Stimulated activated memory B cell treated with anti-CD40 and anti-IgM and Interleukin-4, amounts not matched to agents 10 μg/mL and 1 μg/mL and 100 μg/mL, for 72 hours (primary cell): ENCODE data around the gene CCNF.
A peak's percentile ranks its signal among the peaks of the same experiment; 100 is the strongest.

Source experiments
- ATAC-seq: fragments of 150-1000 bp; cut with Tn5 transposase; 2 replicates; pipeline ENCODE4 v1.10.0; 2021
- H3K27ac Mint-ChIP-seq: one replicate; pipeline ENCODE4 v1.8.0; 2022; ENCODE audit warnings: mild to moderate bottlenecking, mixed read lengths
- H3K27me3 Mint-ChIP-seq: one replicate; pipeline ENCODE4 v1.8.0; 2022; ENCODE audit warnings: mixed read lengths
- H3K36me3 Mint-ChIP-seq: one replicate; pipeline ENCODE4 v1.8.0; 2022; ENCODE audit warnings: mixed read lengths
- H3K4me1 Mint-ChIP-seq: one replicate; pipeline ENCODE4 v1.8.0; 2022; ENCODE audit warnings: mixed read lengths
- H3K4me3 Mint-ChIP-seq: one replicate; pipeline ENCODE4 v1.8.0; 2022; ENCODE audit warnings: mild to moderate bottlenecking, moderate library complexity, mixed read lengths
- H3K9me3 Mint-ChIP-seq: one replicate; pipeline ENCODE4 v1.8.0; 2022; ENCODE audit warnings: mixed read lengths

The CCNF gene

DNA sequence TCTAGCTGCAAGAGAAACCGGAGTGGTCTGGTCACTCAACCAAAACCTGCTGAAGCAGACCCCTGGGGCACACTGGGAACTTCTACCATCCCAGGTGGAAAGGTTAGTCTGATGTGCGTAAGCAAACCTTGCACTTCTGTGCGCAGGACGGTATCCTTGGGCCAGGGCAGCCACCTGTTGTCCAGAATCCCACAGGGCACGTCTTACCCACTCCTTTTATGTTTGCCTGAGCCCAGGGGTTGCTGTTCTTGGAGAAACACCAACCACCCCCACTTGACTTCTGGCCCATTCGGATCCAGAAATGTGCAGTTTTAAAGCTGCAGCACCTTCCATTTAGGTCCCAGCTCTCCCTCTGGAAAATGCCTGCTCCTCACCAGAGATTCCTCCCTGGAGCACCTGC lies 64.4 kb downstream of the CCNF start:
- no peak overlapping the region for H3K27ac Mint-ChIP-seq
- no peak for ATAC-seq
- H3K27me3 Mint-ChIP-seq = no peaks in the 10 kb centered on the region
- H3K4me1 Mint-ChIP-seq = no peaks in the 10 kb centered on the region
- no peaks in the 10 kb centered on the region for H3K9me3 Mint-ChIP-seq
- peaks cover 10% of the 10 kb centered on the region for H3K36me3 Mint-ChIP-seq
- no peak overlapping the region for H3K4me3 Mint-ChIP-seq

GRCh38 chr16:2494616-2495015 lies 65.4 kb downstream of the CCNF start:
- Mint-ChIP-seq H3K27me3 (no peaks in the 10 kb centered on the region), H3K4me3 (no peak overlapping the region), H3K4me1 (no peaks in the 10 kb centered on the region), H3K9me3 (no peaks in the 10 kb centered on the region), H3K36me3 (peaks cover 10% of the 10 kb centered on the region), H3K27ac (no peak overlapping the region)
- ATAC-seq = no peak

DNA sequence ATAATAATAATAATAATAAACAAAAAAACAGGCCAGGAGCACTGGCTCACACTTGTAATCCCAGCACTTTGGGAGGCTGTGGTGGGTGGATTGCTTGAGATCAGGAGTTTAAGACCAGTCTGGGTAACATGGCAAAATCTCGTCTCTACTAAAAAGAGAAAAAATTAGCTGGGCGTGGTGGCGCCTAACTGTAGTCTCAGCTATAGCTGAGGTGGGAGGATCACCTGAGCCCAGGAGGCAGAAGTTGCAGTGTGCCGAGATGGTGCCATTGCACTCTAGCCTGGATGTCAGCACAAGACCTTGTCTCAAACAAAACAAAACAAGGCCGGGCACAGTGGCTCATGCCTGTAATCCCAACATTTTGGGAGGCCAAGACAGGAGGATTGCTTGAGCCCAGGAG lies 65.8 kb downstream of the CCNF start:
- no peak for ATAC-seq
- Mint-ChIP-seq H3K36me3 (peaks cover 10% of the 10 kb centered on the region), H3K27ac (no peak overlapping the region), H3K27me3 (no peaks in the 10 kb centered on the region), H3K4me3 (no peak overlapping the region), H3K9me3 (no peaks in the 10 kb centered on the region), H3K4me1 (no peaks in the 10 kb centered on the region)

GRCh38 chr16:2496223-2497115 lies 67.2 kb downstream of the CCNF start:
- no peak for ATAC-seq
- Mint-ChIP-seq H3K27me3 (no peaks in the 10 kb centered on the region), H3K36me3 (peaks cover 10% of the 10 kb centered on the region), H3K4me1 (no peaks in the 10 kb centered on the region), H3K27ac (no peak overlapping the region), H3K9me3 (no peaks in the 10 kb centered on the region), H3K4me3 (no peak overlapping the region)

- Mint-ChIP-seq H3K9me3 (no peaks in the 10 kb centered on the region), H3K27ac (no peak overlapping the region), H3K36me3 (peaks cover 10% of the 10 kb centered on the region), H3K4me1 (peaks cover 5% of the 10 kb centered on the region), H3K4me3 (no peak overlapping the region), H3K27me3 (no peaks in the 10 kb centered on the region)
- no peak for ATAC-seq
Observed at GRCh38 chr16:2497116-2497630, 67.9 kb downstream of the CCNF start.

GRCh38 chr16:2497695-2498484 lies 68.6 kb downstream of the CCNF start:
- Mint-ChIP-seq H3K4me3 (no peak overlapping the region), H3K27me3 (no peaks in the 10 kb centered on the region), H3K36me3 (peaks cover 10% of the 10 kb centered on the region), H3K9me3 (no peaks in the 10 kb centered on the region), H3K27ac (no peak overlapping the region), H3K4me1 (peaks cover 5% of the 10 kb centered on the region)
- no peak for ATAC-seq

DNA sequence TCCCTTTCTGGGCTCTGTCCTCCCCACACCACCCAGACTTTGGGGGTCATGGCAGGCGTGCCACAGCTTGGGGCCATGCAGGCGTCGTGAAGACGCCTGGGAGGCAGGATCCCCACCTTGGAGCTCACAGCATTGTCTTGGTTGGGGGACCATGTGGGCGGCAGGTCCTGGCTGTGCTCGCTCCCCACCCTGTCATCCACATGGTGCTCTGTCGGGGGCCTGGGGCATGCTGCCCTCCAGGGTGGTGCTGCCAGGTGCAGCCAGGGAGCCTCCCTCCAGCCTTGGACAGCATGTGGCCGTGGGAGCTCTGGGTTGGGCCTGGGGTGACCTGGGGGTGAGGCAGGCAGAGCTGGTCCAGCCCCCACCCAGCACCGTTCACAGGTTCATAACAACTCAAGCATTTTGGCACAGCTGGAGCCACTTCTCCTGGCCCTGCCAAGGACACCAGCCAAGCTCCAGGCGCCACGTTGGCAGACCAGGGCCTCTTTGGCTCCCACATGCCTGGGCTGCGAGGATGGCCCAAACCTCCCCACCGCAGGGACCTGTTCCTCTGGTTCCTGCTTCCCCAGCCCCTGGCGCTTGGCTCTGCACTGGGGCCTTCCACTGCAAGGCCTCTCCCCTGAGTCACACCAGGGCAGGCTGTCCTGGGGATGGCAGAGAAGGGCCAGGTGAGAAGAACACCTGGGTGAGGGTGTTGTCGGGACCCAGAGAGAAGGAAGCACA lies 69.4 kb downstream of the CCNF start:
- Mint-ChIP-seq H3K27ac (no peak overlapping the region), H3K4me3 (no peak overlapping the region), H3K4me1 (peaks cover 5% of the 10 kb centered on the region), H3K27me3 (no peaks in the 10 kb centered on the region), H3K36me3 (peaks cover 10% of the 10 kb centered on the region), H3K9me3 (no peaks in the 10 kb centered on the region)
- no peak for ATAC-seq

DNA sequence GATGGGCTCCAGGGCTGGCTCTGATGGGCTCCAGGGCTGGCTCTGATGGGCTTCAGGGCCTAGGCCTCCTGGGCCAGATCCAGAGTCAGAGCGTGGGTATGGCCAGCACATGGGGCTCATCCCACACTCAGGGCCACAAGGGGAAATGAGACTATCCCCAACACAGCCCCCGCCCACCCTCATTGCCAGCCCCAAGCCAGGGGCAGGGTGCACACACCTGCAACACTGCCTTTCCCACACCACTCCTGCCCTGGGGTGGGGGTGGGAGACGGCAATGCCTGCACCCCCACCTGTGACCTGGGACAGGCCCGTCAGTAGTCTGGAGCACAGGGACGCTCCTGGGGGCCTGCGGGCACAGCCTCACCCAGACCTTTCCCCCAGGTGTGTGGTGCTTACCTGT lies 70.2 kb downstream of the CCNF start:
- no peak for ATAC-seq
- Mint-ChIP-seq H3K27ac (no peak overlapping the region), H3K4me3 (no peak overlapping the region), H3K36me3 (peaks cover 10% of the 10 kb centered on the region), H3K27me3 (no peaks in the 10 kb centered on the region), H3K4me1 (peaks cover 5% of the 10 kb centered on the region), H3K9me3 (no peaks in the 10 kb centered on the region)

GRCh38 chr16:2499890-2500429 lies 70.7 kb downstream of the CCNF start:
- H3K4me3 Mint-ChIP-seq = no peak overlapping the region
- no peak for ATAC-seq
- peaks cover 5% of the 10 kb centered on the region for H3K4me1 Mint-ChIP-seq
- H3K27me3 Mint-ChIP-seq = no peaks in the 10 kb centered on the region
- peaks cover 10% of the 10 kb centered on the region for H3K36me3 Mint-ChIP-seq
- H3K9me3 Mint-ChIP-seq = no peaks in the 10 kb centered on the region
- H3K27ac Mint-ChIP-seq = no peak overlapping the region

GRCh38 chr16:2500430-2500917 lies 71.2 kb downstream of the CCNF start:
- no peak for ATAC-seq
- Mint-ChIP-seq H3K4me1 (peaks cover 5% of the 10 kb centered on the region), H3K4me3 (no peak overlapping the region), H3K9me3 (no peaks in the 10 kb centered on the region), H3K27me3 (no peaks in the 10 kb centered on the region), H3K36me3 (peaks cover 10% of the 10 kb centered on the region), H3K27ac (no peak overlapping the region)

DNA sequence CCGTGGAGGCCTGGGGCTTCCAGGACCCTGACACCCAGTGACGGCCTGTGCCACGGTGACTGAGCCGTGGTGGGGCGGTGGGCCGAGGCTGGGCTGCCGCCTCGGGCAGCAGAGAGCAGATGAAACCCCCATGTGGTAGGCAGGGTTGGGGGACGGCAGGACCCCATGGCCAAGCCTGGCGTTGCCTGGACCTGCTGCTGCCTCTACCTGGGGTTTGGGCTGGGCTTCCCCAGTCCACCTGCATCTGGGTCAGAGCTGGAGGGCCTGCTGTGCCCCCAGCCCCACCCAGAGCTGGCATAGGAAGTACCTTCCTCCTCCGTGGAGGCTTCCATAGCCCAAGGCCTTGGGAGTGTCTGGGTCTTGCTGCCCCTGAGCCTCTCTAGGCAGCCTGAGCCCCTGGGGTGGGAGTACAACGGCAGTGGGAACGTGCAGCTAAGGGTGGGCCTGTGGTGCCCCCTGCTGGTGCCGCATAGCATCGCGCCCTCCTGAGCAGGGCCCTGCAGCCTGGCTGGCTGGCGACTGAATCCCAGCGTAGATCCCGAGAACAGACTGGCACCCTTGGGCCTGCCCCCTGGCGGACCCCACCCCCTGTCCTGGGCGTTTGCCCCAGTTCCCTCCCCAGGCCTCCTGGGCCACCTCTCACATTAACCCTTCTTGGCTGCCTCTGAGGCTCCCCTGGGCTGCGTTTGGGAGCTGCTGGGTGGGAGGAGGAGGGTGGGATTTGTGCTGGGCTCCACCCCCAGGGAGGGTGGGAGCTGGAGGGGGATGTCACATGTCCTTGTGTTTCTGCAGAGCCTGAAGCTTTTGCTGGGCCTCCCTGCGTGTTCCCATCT lies 71.9 kb downstream of the CCNF start:
- Mint-ChIP-seq H3K27me3 (no peaks in the 10 kb centered on the region), H3K36me3 (peaks cover 10% of the 10 kb centered on the region), H3K27ac (no peak overlapping the region), H3K4me1 (peaks cover 5% of the 10 kb centered on the region), H3K4me3 (no peak overlapping the region), H3K9me3 (no peaks in the 10 kb centered on the region)
- peak; percentile 85 for ATAC-seq

DNA sequence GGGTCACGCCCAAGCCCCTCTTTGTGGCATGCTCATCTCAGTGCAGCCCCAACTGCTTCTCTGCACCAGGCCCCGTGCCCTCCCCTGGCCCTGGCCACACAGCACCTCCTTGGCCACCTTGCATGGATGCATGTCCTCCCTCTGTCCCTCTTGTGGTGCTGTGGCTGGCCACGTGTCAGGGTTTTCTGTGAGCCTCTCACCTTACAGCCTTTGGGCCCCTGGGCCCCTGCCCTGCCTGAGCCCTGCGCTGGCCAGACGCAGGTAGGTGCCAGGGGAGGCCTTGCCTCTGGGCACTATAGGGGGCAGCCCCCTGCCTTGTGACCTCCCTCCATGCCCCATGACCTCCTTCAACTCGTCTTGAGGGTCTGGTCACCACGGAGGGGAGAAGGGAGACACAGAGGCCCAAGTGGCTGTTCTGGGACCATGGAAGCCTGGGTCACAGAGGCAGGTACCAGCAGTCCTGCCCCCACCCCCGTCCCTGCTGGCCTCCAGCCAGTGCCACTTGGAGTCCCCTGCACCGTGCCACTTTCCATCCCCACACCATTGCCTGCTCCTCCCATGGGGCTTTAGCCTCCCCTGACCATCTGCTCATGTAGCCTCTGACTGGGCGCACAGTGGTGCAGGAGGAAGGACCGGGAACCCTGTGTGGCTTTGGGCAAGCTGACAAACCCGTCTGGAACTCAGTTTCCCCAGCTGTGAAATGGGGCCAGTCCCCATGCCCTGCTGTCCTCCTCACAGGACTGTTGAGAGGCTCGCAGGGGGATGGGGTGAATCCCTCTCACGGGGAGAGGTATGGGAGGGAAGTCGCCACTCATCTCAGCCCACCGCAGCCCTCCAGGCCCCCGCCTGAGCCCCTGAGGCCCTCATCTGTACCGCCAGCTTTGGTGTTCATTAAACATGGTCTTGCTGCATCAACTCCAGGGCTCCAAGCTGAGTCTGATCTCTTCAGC lies 73.0 kb downstream of the CCNF start:
- Mint-ChIP-seq H3K36me3 (peaks cover 10% of the 10 kb centered on the region), H3K9me3 (no peaks in the 10 kb centered on the region), H3K4me1 (peaks cover 14% of the 10 kb centered on the region), H3K27me3 (no peaks in the 10 kb centered on the region), H3K4me3 (no peak overlapping the region), H3K27ac (no peak overlapping the region)
- ATAC-seq = no peak

DNA sequence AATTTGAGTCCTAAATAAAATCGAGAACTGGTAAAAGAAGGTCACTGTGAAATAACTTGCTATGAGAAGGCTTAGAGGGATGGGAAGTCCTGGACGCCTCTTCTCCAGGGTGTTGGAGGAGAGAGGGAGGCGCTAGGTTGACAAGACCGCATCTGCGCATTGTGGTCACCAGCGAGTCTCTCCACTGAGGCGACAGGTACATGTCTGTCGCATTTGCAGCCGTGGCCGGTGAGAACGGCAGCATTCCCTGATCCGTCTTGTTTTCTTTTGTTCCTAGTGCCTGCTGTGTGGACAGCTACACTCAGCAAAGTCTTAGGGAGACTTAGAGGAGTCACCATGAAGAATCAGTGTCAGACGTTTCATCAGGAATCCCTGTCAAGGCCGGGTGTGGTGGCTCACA lies 76.4 kb downstream of the CCNF start:
- Mint-ChIP-seq H3K9me3 (no peaks in the 10 kb centered on the region), H3K27me3 (no peaks in the 10 kb centered on the region), H3K27ac (peak overlapping the region; percentile 45), H3K4me1 (peaks cover 44% of the 10 kb centered on the region), H3K4me3 (no peak overlapping the region), H3K36me3 (no peaks in the 10 kb centered on the region)
- ATAC-seq = no peak
